ENCODE results near the gene SCN4A.
"Not testable (repeated sequence)": the region's sequence is repeated elsewhere in the genome, so short reads cannot be mapped to it uniquely, and the experiment has no call there.

GRCh38 chr17:63903787-63904201, 68.9 kb downstream of the SCN4A start:
- not testable (repeated sequence) for TF ChIP-seq YY1 (IDR thresholded peaks at IDR 0.05; ENCODE audit: insufficient read depth, insufficient read length); ZNF274 (IDR thresholded peaks at IDR 0.05; ENCODE audit: low read depth, low read length)
